Hepatocyte (in vitro differentiated cells): ENCODE results near the gene SRGAP2. TPM values are rescaled to one million over a fixed set of nuclear protein-coding genes. Genes with fewer than 3 reads are reported as not detected.
"Not testable (repeated sequence)": the region's sequence is repeated elsewhere in the genome, so short reads cannot be mapped to it uniquely, and the experiment has no call there.

Experiments used
- DNase-seq: peaks from one replicate; pipeline ENCODE4 v3.0.0-alpha.2; 2016; ENCODE audit warnings: low spot score
- H2AFZ ChIP-seq: fragments of 200-600 bp; sonication (generic); 2 replicates; pipeline ENCODE4 v1.6.0; 2016; ENCODE audit warnings: antibody characterized with exemption, mild to moderate bottlenecking
- H3K27ac ChIP-seq: fragments of 200-600 bp; sonication (generic); 2 replicates; pipeline ENCODE4 v1.5.1; 2016; ENCODE audit warnings: mild to moderate bottlenecking
- H3K27me3 ChIP-seq: fragments of 200-600 bp; sonication (generic); 2 replicates; pipeline ENCODE4 v1.6.1; 2016
- H3K36me3 ChIP-seq: fragments of 200-600 bp; sonication (generic); replicated peaks from 2 replicates; pipeline ENCODE4 v1.5.1; 2016; ENCODE audit warnings: low read depth; ENCODE audit not compliant: insufficient read depth
- H3K4me1 ChIP-seq: fragments of 200-600 bp; sonication (generic); 2 replicates; pipeline ENCODE4 v1.5.1; 2016; ENCODE audit warnings: mild to moderate bottlenecking, moderate library complexity; ENCODE audit not compliant: insufficient read depth
- H3K4me2 ChIP-seq: fragments of 200-600 bp; sonication (generic); 2 replicates; pipeline ENCODE4 v1.6.0; 2016
- H3K4me3 ChIP-seq: fragments of 200-600 bp; sonication (generic); 2 replicates; pipeline ENCODE4 v1.5.1; 2016; ENCODE audit warnings: mild to moderate bottlenecking
- H3K79me2 ChIP-seq: fragments of 200-600 bp; sonication (generic); 2 replicates; pipeline ENCODE4 v1.6.0; 2017; ENCODE audit warnings: mild to moderate bottlenecking
- H3K9me2 ChIP-seq: fragments of 200-600 bp; sonication (generic); replicated peaks from 2 replicates; pipeline ENCODE4 v1.6.0; 2017; ENCODE audit warnings: mild to moderate bottlenecking; ENCODE audit not compliant: insufficient read depth
- H3K9me3 ChIP-seq: fragments of 200-600 bp; sonication (generic); 2 replicates; pipeline ENCODE4 v1.5.1; 2016; ENCODE audit warnings: low read depth, mild to moderate bottlenecking
- H4K20me1 ChIP-seq: fragments of 200-600 bp; sonication (generic); 2 replicates; pipeline ENCODE4 v1.6.0; 2016; ENCODE audit warnings: mild to moderate bottlenecking; ENCODE audit not compliant: insufficient read depth, poor library complexity, severe bottlenecking
- WGBS: methylation state at CpG from one replicate; pipeline ENCODE4 v1.1.6; 2016; ENCODE audit warnings: low lambda C conversion rate; ENCODE audit errors: missing lambda C conversion rate; 5-methylcytosine and 5-hydroxymethylcytosine counted together
- polyA plus RNA-seq: library from polyadenylated mRNA; unstranded; fragments of >200 nt; fragmentation: Nextera tagmentation; extraction: Ambion mirVana; gene quantifications from 2 replicates; pipeline ENCODE4 v1.2.1, GENCODE V29; 2016
- total RNA-seq: library from RNA; depleted of rRNA; stranded (reverse); fragments of >200 nt; gene quantifications from 2 replicates; pipeline ENCODE4 v1.2.3, GENCODE V29; 2014

SRGAP2 gene
- total and polyA plus RNA-seq, 2 experiments from 2014 or later, result 16.3 to 23.7 TPM

GRCh38 chr1:206232970-206233645 is 29.8 kb downstream of the SRGAP2 start:
- H3K4me2 ChIP-seq, H3K27ac ChIP-seq, H3K9me2 ChIP-seq, H3K4me1 ChIP-seq, H2AFZ ChIP-seq, DNase-seq, H3K9me3 ChIP-seq, H3K27me3 ChIP-seq, H3K79me2 ChIP-seq, H3K4me3 ChIP-seq, H4K20me1 ChIP-seq, H3K36me3 ChIP-seq: not testable (repeated sequence)
- WGBS, result 31% methylated on average over 3 of the region's 5 CpGs

DNA sequence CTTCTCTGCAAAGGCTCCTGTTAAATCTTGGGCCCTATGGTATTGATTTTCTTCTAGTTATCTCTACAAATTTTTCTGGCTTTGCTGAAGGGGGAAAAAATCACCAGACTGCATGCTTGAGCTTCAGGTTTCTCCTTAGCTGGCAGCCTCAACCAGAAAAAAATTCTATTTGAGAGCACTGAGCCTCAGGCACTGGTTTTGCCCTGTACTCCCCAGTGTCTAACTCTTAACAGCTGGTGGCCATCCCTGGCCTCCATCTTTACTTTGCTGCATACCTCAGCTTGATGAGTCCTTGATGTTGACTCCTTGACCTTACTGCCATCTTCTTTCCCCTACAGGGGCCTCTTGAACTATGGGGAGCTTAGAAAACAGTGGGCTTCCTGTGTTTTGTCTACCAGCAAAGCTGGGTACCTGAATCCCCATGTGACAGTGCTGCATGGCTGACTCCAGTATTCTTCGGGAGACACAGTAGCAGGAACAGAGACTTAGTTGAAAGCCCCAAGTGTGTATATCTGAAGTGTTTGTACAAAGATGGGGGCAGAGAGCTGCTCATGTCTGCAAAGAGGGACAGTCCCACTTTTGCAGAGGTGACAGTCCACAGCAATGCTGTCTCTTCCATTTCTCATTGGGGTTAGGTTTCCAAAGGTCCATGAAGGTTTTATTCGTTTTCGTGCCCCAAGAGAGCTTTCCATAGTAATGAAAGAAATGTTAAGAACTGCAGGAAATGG is 31.0 kb downstream of the SRGAP2 start:
- H2AFZ ChIP-seq, H3K27ac ChIP-seq, DNase-seq, H3K9me2 ChIP-seq, H3K4me2 ChIP-seq, H3K79me2 ChIP-seq, H3K9me3 ChIP-seq, H3K27me3 ChIP-seq, H3K4me1 ChIP-seq, H4K20me1 ChIP-seq, H3K36me3 ChIP-seq, H3K4me3 ChIP-seq: not testable (repeated sequence)
- 80% methylated on average over 3 of the region's 3 CpGs for WGBS

GRCh38 chr1:206235190-206235589 is 31.8 kb downstream of the SRGAP2 start:
- H3K4me1 ChIP-seq, H3K27ac ChIP-seq, H3K36me3 ChIP-seq, DNase-seq, H2AFZ ChIP-seq, H4K20me1 ChIP-seq, H3K9me3 ChIP-seq, H3K9me2 ChIP-seq, H3K79me2 ChIP-seq, H3K27me3 ChIP-seq, H3K4me2 ChIP-seq, H3K4me3 ChIP-seq: not testable (repeated sequence)
- no CpG with 5 or more reads among the region's 2 CpGs for WGBS

DNA sequence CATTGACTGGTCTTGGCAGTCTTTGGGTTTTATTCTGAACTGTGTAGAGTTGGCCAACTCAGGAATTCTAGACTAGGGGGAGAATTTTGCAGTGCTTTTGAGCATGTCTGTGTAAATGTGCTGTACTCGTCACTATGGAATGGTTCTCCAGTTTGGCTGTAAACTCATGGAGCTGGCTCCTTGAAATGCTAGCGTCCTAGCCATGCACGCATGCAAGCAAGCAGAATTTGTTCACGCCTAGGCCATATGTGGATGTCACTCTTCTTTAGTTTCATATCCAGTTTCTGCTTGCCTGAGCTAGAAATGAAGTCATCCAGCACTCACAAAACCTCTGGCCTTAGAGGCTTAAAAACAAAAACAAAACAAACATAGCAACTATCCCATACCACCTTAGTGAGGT is 36.9 kb downstream of the SRGAP2 start:
- H4K20me1 ChIP-seq, H3K4me1 ChIP-seq, H3K36me3 ChIP-seq, H3K9me2 ChIP-seq, H3K4me2 ChIP-seq, H3K27ac ChIP-seq, DNase-seq, H2AFZ ChIP-seq, H3K4me3 ChIP-seq, H3K79me2 ChIP-seq, H3K27me3 ChIP-seq, H3K9me3 ChIP-seq: not testable (repeated sequence)
- 98% methylated on average over 4 of the region's 4 CpGs for WGBS

- H2AFZ ChIP-seq, H3K9me3 ChIP-seq, H3K27ac ChIP-seq, H3K79me2 ChIP-seq, H3K4me3 ChIP-seq, H3K4me1 ChIP-seq, H3K36me3 ChIP-seq, DNase-seq, H3K4me2 ChIP-seq, H3K27me3 ChIP-seq, H3K9me2 ChIP-seq, H4K20me1 ChIP-seq: not testable (repeated sequence)
- 87% methylated on average over 3 of the region's 3 CpGs for WGBS
These were observed 40.0 kb downstream of the SRGAP2 start for GRCh38 chr1:206243335-206243734.

DNA sequence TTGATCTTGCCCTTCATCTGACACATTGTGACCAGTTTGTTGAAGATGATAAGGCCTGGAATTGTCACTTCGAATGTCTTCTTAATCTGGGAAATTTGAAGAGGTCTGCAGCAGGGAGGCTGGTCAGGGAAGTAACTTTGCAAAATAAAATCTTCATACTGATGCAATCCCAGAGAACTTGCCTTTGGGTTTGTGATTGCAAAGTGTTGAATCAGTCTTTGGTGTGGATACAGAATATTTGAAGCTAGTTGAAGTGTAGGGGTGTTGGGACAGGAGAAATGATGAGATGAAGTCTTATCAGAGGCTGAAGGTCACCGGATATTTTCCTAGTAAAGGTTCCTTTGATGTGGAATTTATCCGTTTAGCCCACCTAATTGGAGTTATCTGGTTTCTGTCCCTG is 42.1 kb downstream of the SRGAP2 start:
- WGBS, result 58% methylated on average over 1 of the region's 3 CpGs
- not testable (repeated sequence) for H3K27me3 ChIP-seq

DNA sequence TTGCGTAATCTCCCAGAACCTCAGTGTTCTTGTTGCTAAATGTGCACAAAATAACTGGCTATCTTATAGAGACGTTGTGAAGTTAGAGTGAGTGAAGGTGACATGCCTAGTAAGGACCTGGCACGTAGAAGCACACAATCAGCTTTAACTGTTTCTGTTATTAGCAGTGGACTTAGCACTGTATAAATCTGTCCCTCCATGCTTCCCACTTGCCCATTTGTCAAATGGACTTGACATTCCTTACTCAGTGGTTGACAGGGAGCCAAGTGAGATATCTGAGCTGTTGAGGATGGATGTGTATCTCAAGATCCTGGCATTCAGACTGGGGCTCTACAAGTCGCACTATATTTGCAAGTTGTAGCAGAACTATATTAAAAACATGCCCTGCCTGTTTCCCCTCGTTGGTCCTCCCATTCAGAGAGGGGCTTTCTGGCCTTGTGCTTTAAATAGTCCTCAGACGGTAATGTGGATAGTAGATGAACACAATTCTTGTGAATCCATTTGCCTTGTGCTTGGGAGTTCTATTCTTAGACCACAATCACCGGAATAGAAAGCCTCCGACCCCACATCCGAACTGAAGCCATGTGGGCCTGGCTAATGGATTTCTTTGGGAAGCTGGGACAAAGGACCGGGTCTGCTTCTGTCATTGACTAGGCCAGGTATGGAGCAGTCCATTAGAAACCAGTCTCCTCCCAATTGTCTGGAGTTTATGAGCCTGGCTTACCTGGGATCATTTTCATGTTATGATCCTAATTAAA is 43.0 kb downstream of the SRGAP2 start:
- H2AFZ ChIP-seq, H3K9me3 ChIP-seq, H3K4me1 ChIP-seq, H4K20me1 ChIP-seq, H3K9me2 ChIP-seq, H3K4me2 ChIP-seq, H3K27me3 ChIP-seq, DNase-seq, H3K4me3 ChIP-seq, H3K36me3 ChIP-seq, H3K27ac ChIP-seq, H3K79me2 ChIP-seq: not testable (repeated sequence)
- no CpG with 5 or more reads among the region's 10 CpGs for WGBS

More for the DNA sequence above, 42.1 kb downstream of the SRGAP2 start:
- H3K4me2 ChIP-seq, H3K27ac ChIP-seq, H2AFZ ChIP-seq, H3K9me2 ChIP-seq, H3K4me1 ChIP-seq, H3K9me3 ChIP-seq, H3K79me2 ChIP-seq, H3K36me3 ChIP-seq, H3K4me3 ChIP-seq, H4K20me1 ChIP-seq, DNase-seq: not testable (repeated sequence)

- not testable (repeated sequence) for H3K36me3 ChIP-seq, H3K9me3 ChIP-seq, H3K4me2 ChIP-seq, H3K27ac ChIP-seq, H3K4me3 ChIP-seq, H3K27me3 ChIP-seq, H3K79me2 ChIP-seq, H3K4me1 ChIP-seq, DNase-seq, H2AFZ ChIP-seq, H3K9me2 ChIP-seq, H4K20me1 ChIP-seq
- WGBS, result 83% methylated on average over 1 of the region's 3 CpGs
These were observed 47.8 kb downstream of the SRGAP2 start for GRCh38 chr1:206250953-206251681.
